Erythroblast (primary cell): ENCODE measurements around the gene NIPSNAP2.
A peak's percentile ranks its signal among the peaks of the same experiment; 100 is the strongest.
"Not testable (repeated sequence)": the region's sequence is repeated elsewhere in the genome, so short reads cannot be mapped to it uniquely, and the experiment has no call there.

Experiments
- DNase-seq, 2 experiments: peaks; one replicate each; lab custom pipeline; 2025; lab: John Stamatoyannopoulos, UW
- GATA1 ChIP-seq: IDR thresholded peaks from 2 replicates; pipeline ENCODE4 v1.6.1; 2011; ENCODE audit warnings: low read depth, mild to moderate bottlenecking, control low read depth, low read length, moderate library complexity
- POLR2A ChIP-seq: IDR thresholded peaks from 2 replicates; pipeline ENCODE4 v1.6.1; 2011; ENCODE audit warnings: mild to moderate bottlenecking, low read length

The NIPSNAP2 gene

DNA sequence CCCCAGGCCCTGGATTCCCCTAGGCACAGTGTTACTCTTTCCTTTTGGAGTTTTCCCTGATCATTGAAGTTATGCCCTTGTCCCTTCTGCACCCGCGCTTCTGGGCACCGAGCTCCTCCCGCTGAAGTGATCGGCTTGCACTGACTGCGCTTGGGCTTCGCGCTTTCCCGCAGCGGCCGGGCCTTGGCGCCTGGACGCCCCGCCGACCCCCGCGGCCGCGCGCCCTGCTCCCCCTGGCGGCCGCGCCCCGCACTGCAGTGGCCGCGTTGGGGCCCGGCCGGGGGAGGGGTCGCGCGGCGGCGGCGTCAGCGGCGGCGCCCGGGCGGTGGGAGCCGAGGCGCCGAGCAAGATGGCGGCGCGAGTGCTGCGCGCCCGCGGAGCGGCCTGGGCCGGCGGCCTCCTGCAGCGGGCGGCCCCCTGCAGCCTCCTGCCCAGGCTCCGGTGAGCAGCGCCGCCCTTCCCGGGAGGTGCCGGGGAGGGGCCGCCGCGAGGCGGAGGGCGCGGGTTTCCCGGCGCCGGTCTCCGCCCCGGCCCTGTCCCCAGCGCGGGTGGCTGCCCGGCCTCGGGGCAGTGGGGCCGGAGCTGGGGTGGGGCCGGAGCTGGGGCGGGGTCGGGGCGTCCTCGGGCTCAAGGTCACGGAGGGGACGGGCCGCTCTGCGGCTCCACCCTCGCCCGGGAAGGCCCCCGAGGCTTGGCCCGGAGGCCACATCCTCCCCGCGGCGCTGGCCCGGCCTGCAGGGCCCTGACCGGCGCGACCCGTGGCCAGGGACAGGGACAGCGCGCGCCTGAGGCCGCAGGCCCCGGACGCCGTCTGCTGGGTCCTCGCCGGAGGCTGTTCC lies at the start of gene NIPSNAP2:
Gene NIPSNAP2, plus strand, starts transcription at position 325 of the 839 bp plus-strand sequence. Its CDS starts 25 bp downstream, at position 350.
- no peak for TF ChIP-seq GATA1
- peak; percentile 56 for TF ChIP-seq POLR2A
- peak; percentile 83 to 86 for DNase-seq

DNA sequence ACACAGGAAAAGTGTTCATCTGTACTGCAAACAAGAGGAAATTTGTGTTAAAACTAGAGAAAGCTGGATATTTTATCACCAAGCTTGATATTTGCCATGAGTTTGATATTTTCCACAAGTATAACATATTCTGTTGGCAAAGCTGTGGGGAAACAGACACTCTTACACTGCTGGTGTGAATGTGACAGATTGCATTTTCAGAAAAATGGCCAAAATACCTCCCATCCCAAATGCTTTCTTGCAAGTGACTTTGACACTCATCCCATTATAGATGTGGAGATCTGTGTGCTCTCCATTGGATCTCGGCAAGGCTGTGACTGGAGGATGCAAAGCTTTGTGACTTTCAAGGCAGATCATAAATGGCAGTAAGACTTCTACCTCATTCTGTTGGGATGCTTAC lies 46.6 kb upstream of the NIPSNAP2 start:
- DNase-seq = no peak
- no peak for TF ChIP-seq POLR2A
- no peak for TF ChIP-seq GATA1

- no peak for DNase-seq
These were observed 36.2 kb upstream of the NIPSNAP2 start for GRCh38 chr7:55928006-55928767.

GRCh38 chr7:55931421-55932151 lies 32.8 kb upstream of the NIPSNAP2 start:
- DNase-seq = no peak
- TF ChIP-seq POLR2A = no peak
- TF ChIP-seq GATA1 = no peak

More at GRCh38 chr7:55928006-55928767, 36.2 kb upstream of the NIPSNAP2 start:
- TF ChIP-seq GATA1 (no peak), POLR2A (no peak)

DNA sequence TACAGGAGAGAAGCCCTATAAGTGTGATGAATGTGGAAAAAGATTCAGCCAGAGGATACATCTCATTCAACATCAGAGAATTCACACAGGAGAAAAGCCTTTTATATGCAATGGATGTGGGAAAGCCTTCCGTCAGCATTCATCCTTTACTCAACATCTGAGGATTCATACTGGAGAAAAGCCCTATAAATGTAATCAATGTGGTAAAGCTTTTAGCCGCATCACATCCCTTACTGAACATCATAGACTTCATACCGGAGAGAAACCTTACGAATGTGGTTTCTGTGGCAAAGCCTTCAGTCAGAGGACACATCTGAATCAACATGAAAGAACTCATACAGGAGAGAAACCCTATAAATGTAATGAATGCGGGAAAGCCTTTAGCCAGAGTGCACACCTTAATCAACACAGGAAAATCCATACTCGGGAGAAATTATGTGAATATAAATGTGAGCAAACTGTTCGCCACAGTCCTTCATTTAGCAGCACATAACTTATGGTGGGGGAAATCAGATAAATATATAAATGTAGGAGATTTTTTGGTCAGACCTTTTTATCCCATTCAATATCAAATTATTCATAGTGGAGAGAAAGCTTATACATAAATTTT lies 24.8 kb upstream of the NIPSNAP2 start:
- no peak for TF ChIP-seq POLR2A
- TF ChIP-seq GATA1 = no peak
- no peak for DNase-seq

- no peak for DNase-seq
- no peak for TF ChIP-seq POLR2A
- no peak for TF ChIP-seq GATA1
These were observed 17.8 kb upstream of the NIPSNAP2 start for GRCh38 chr7:55946545-55946944.

- peak; percentile 89 for TF ChIP-seq POLR2A
- TF ChIP-seq GATA1 = no peak
- DNase-seq = peak; percentile 92 to 93
These were observed 12.6 kb upstream of the NIPSNAP2 start, which contains the start of gene MRPS17 for GRCh38 chr7:55951637-55952351. Gene MRPS17, plus strand, starts transcription at chr7:55951877. Its CDS starts 1,319 bp downstream, at chr7:55953196.

DNA sequence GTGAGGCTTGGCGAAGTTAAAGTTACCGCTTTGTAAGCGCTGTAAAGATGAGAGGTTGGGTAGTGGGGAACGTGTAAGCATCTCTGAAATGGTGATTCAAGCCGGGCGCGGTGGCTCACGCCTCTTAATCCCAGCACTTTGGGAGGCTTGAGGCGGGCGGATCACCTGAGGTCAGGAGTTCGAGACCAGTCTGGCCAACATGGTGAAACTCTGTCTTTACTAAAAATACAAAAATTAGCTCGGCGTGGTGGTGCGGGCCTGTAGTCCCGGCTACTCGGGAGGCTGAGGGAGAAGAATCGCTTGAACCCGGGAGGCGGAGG lies 12.1 kb upstream of the NIPSNAP2 start:
- not testable (repeated sequence) for DNase-seq

DNA sequence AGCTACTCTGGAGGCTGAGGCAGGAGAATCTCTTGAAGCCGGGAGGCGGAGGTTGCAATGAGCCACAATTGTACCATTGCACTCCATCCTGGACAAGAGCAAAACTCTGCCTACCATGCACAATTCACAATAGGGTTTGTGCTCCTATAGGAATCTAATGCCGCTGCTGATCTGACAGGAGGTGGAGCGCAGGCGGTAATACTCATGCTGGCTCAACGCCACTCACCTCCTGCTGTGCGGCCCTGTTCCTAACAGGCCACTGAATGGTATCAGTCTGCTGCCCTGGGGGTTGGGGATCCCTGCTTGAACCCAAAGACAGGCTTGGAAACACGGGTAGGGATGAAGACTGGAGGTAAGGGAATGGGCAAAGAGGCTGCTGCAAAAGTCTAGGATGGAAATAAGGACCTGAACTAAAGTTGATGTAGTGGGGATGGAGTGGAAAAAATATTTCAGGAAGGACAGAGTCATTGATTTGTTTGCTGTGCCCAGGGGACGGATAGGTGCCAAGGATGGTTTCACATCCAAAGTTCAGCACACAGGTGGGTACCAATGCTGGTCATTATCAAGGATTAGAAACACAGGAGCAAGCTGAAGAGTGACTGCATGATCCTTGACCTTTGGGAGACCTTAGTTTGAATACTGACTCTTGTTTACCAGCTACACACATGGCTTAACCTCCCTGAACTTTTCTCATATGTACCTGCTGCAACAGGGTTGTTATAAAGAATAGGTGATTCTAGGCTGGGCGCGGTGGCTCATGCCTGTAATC lies 10.5 kb upstream of the NIPSNAP2 start:
- no peak for DNase-seq
- TF ChIP-seq POLR2A (no peak), GATA1 (no peak)

GRCh38 chr7:55957190-55957589 lies 7.2 kb upstream of the NIPSNAP2 start:
- no peak for TF ChIP-seq POLR2A
- TF ChIP-seq GATA1 = no peak
- DNase-seq = no peak

GRCh38 chr7:55962014-55962413 lies 2.4 kb upstream of the NIPSNAP2 start:
- TF ChIP-seq POLR2A = no peak
- TF ChIP-seq GATA1 = no peak
- peak; percentile 33 to 43 for DNase-seq

DNA sequence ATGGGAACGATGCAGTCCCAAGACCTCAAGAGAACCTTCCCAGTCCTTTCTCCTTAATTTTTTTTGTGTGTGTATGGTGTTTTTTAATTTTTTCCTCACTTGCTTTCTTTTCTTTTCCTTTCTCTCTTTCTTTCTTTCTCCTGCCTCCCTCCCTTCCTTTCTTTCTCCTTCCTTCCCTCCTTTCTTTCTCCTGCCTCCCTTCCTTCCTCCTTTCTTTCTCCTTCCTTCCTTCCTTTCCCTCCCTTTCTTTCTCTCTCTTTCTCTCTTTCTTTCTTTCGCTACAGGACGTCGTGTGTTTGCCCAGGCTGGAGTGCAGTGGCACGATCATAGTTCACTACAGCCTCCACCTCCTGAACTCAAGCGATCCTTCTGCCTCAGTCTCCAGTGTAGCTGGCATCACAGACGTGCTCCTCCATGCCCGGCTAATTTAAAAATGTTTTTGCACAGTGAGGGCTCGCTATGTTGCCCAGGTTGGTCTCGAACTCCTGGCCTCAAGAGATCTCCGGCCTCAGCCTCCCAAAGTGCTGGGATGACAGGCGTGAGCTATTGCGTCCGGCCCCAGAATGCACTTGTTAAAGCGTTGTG lies 709 bp upstream of the NIPSNAP2 start:
- TF ChIP-seq GATA1 (no peak), POLR2A (no peak)
- no peak for DNase-seq
